IPS DF 6.9 (cell line): ENCODE data around the gene APOBR.
"Not testable (repeated sequence)": the region's sequence is repeated elsewhere in the genome, so short reads cannot be mapped to it uniquely, and the experiment has no call there.

Experiments
- DNase-seq: peaks from one replicate; pipeline ENCODE4 v3.0.0-alpha.2; 2013; ENCODE audit warnings: low read depth, low spot score
- H3K27ac ChIP-seq: one replicate; pipeline ENCODE4 v1.5.1; 2013; ENCODE audit warnings: low read length, control low read depth
- H3K27me3 ChIP-seq: 2 replicates; pipeline ENCODE4 v1.6.1; 2013; ENCODE audit warnings: mild to moderate bottlenecking, low read length; ENCODE audit not compliant: control insufficient read depth, insufficient read depth
- H3K36me3 ChIP-seq: 2 replicates; pipeline ENCODE4 v1.6.1; 2013; ENCODE audit warnings: low read length; ENCODE audit not compliant: control insufficient read depth, insufficient read depth
- H3K4me1 ChIP-seq: 2 replicates; pipeline ENCODE4 v1.6.1; 2013; ENCODE audit warnings: low read length; ENCODE audit not compliant: control insufficient read depth, insufficient read depth
- H3K4me3 ChIP-seq: 2 replicates; pipeline ENCODE4 v1.5.1; 2013; ENCODE audit warnings: mild to moderate bottlenecking, low read length
- H3K9me3 ChIP-seq: 2 replicates; pipeline ENCODE4 v1.6.1; 2013; ENCODE audit warnings: low read length, inconsistent platforms; ENCODE audit not compliant: control insufficient read depth, insufficient read depth
- WGBS: extraction: QIAGEN DNeasy Blood & Tissue Kit; methylation state at CpG from one replicate; pipeline ENCODE4 v1.1.7; 2013; ENCODE audit warnings: mixed read lengths, missing lambda C conversion rate; ENCODE audit not compliant: insufficient read length, insufficient coverage; 5-methylcytosine and 5-hydroxymethylcytosine counted together

APOBR gene

GRCh38 chr16:28494121-28494851, at the start of gene APOBR:
APOBR (plus strand) TSS chr16:28494643; CDS start chr16:28494682, 39 bp downstream.
- H3K4me1 ChIP-seq = no peaks in the 10 kb centered on the region
- no peak for DNase-seq
- no peak within 1 kb of the TSS for H3K27ac ChIP-seq
- no peaks in the 10 kb centered on the region for H3K36me3 ChIP-seq
- H3K4me3 ChIP-seq = no peak within 1 kb of the TSS
- WGBS = no CpG with 5 or more reads among the region's 12 CpGs
- no peaks in the 10 kb centered on the region for H3K27me3 ChIP-seq
- H3K9me3 ChIP-seq = no peaks in the 10 kb centered on the region

GRCh38 chr16:28446388-28446787, 48.1 kb upstream of the APOBR start:
- WGBS = no CpG with 5 or more reads among the region's 4 CpGs
- DNase-seq, H3K27me3 ChIP-seq, H3K27ac ChIP-seq, H3K4me1 ChIP-seq, H3K4me3 ChIP-seq, H3K36me3 ChIP-seq, H3K9me3 ChIP-seq: not testable (repeated sequence)

- not testable (repeated sequence) for H3K36me3 ChIP-seq, H3K27me3 ChIP-seq, H3K9me3 ChIP-seq, H3K4me3 ChIP-seq, H3K27ac ChIP-seq, DNase-seq, H3K4me1 ChIP-seq
- no CpG with 5 or more reads among the region's 6 CpGs for WGBS
Observed at GRCh38 chr16:28447081-28447480, 47.4 kb upstream of the APOBR start.

GRCh38 chr16:28473714-28474265, 20.7 kb upstream of the APOBR start:
- Histone ChIP-seq H3K9me3 (no peaks in the 10 kb centered on the region), H3K36me3 (no peaks in the 10 kb centered on the region; the same call in 1 of the 2 replicates), H3K4me3 (no peak overlapping the region), H3K27ac (no peak overlapping the region), H3K27me3 (no peaks in the 10 kb centered on the region), H3K4me1 (no peaks in the 10 kb centered on the region)
- no CpG with 5 or more reads among the region's 8 CpGs for WGBS
- DNase-seq = no peak

- Histone ChIP-seq H3K4me1 (no peaks in the 10 kb centered on the region), H3K27me3 (no peaks in the 10 kb centered on the region), H3K9me3 (no peaks in the 10 kb centered on the region), H3K36me3 (no peaks in the 10 kb centered on the region; the same call in 1 of the 2 replicates), H3K27ac (no peak overlapping the region), H3K4me3 (no peak overlapping the region)
- no peak for DNase-seq
- no CpG with 5 or more reads among the region's 2 CpGs for WGBS
Observed at GRCh38 chr16:28475221-28475620, 19.2 kb upstream of the APOBR start.

- no peak for DNase-seq
- Histone ChIP-seq H3K27ac (no peak overlapping the region), H3K27me3 (no peaks in the 10 kb centered on the region), H3K4me1 (no peaks in the 10 kb centered on the region), H3K36me3 (no peaks in the 10 kb centered on the region; the same call in 1 of the 2 replicates), H3K4me3 (no peak overlapping the region), H3K9me3 (no peaks in the 10 kb centered on the region)
- no CpG with 5 or more reads among the region's 14 CpGs for WGBS
Observed at GRCh38 chr16:28477311-28477920, 17.0 kb upstream of the APOBR start.

- WGBS = no CpG with 5 or more reads among the region's 16 CpGs
Observed at GRCh38 chr16:28478506-28479180, 15.8 kb upstream of the APOBR start.

GRCh38 chr16:28482026-28482425, 12.4 kb upstream of the APOBR start:
- H3K27me3 ChIP-seq = no peaks in the 10 kb centered on the region
- no peaks in the 10 kb centered on the region for H3K4me1 ChIP-seq
- no CpG with 5 or more reads among the region's 13 CpGs for WGBS
- peaks cover 3% of the 10 kb centered on the region for H3K36me3 ChIP-seq
- DNase-seq = no peak
- no peaks in the 10 kb centered on the region for H3K9me3 ChIP-seq
- no peak overlapping the region for H3K4me3 ChIP-seq
- no peak overlapping the region for H3K27ac ChIP-seq

More at GRCh38 chr16:28478506-28479180, 15.8 kb upstream of the APOBR start:
- Histone ChIP-seq H3K36me3 (no peaks in the 10 kb centered on the region; the same call in 1 of the 2 replicates), H3K4me1 (no peaks in the 10 kb centered on the region), H3K9me3 (no peaks in the 10 kb centered on the region), H3K27me3 (no peaks in the 10 kb centered on the region), H3K4me3 (no peak overlapping the region), H3K27ac (no peak overlapping the region)
- no peak for DNase-seq

- WGBS = no CpG with 5 or more reads among the region's 5 CpGs
- not testable (repeated sequence) for H3K4me3 ChIP-seq, H3K36me3 ChIP-seq
Observed at GRCh38 chr16:28483361-28483760, 11.1 kb upstream of the APOBR start.

GRCh38 chr16:28486266-28486665, 8.2 kb upstream of the APOBR start:
- Histone ChIP-seq H3K4me1 (no peaks in the 10 kb centered on the region), H3K27ac (no peak overlapping the region), H3K36me3 (peaks cover 3% of the 10 kb centered on the region), H3K9me3 (no peaks in the 10 kb centered on the region), H3K27me3 (no peaks in the 10 kb centered on the region), H3K4me3 (no peak overlapping the region)
- no CpG with 5 or more reads among the region's 5 CpGs for WGBS
- no peak for DNase-seq

More at GRCh38 chr16:28483361-28483760, 11.1 kb upstream of the APOBR start:
- H3K27ac ChIP-seq, H3K9me3 ChIP-seq, DNase-seq, H3K27me3 ChIP-seq, H3K4me1 ChIP-seq: not testable (repeated sequence)
